Measurements from ENCODE around the gene MAPKAP1.

MAPKAP1 gene

DNA sequence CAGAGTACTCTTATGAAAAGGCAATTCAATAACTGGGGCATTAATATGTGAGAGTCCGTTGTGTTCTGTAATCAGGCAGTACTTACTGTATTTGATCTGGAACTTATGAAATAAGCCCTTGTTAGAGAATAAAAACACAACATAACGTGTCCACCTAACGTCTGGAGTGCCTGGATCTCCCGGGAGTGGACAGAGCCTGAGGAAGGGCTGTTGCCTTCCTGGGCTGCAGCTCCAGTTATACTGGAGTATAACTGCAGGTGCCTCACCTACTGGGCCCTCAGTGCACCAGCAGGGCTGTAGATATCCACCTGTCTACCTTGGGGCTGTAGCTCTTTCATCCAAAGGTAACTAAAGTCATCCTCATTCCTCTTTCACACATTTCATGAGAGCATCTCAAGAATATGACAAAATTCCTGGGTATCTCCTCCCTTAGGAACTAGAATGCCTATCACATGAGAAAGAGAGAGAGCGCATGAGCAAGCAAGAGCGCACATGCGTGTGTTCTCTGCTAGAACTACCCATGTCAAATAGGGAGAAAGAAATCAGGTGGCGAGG lies 245.3 kb downstream of the MAPKAP1 start:
- TF ChIP-seq, protein P1, sequence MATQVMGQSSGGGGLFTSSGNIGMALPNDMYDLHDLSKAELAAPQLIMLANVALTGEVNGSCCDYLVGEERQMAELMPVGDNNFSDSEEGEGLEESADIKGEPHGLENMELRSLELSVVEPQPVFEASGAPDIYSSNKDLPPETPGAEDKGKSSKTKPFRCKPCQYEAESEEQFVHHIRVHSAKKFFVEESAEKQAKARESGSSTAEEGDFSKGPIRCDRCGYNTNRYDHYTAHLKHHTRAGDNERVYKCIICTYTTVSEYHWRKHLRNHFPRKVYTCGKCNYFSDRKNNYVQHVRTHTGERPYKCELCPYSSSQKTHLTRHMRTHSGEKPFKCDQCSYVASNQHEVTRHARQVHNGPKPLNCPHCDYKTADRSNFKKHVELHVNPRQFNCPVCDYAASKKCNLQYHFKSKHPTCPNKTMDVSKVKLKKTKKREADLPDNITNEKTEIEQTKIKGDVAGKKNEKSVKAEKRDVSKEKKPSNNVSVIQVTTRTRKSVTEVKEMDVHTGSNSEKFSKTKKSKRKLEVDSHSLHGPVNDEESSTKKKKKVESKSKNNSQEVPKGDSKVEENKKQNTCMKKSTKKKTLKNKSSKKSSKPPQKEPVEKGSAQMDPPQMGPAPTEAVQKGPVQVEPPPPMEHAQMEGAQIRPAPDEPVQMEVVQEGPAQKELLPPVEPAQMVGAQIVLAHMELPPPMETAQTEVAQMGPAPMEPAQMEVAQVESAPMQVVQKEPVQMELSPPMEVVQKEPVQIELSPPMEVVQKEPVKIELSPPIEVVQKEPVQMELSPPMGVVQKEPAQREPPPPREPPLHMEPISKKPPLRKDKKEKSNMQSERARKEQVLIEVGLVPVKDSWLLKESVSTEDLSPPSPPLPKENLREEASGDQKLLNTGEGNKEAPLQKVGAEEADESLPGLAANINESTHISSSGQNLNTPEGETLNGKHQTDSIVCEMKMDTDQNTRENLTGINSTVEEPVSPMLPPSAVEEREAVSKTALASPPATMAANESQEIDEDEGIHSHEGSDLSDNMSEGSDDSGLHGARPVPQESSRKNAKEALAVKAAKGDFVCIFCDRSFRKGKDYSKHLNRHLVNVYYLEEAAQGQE (IDR thresholded peaks at IDR 0.05; ENCODE audit: insufficient read depth in 1 of 2, low read depth in 2 of 2, low read length in 2 of 2): no peak
- TF ChIP-seq TAF1 (IDR thresholded peaks at IDR 0.05; ENCODE audit: borderline replicate concordance, insufficient read depth, low read length) (no peak), POLR2AphosphoS5 (IDR thresholded peaks at IDR 0.05; ENCODE audit: low read depth, low read length) (no peak), SIN3A (IDR thresholded peaks at IDR 0.05; ENCODE audit: borderline replicate concordance, insufficient read depth, low read length) (no peak), FOXP2 (optimal IDR thresholded peaks at IDR 0.05; ENCODE audit: borderline replicate concordance, extremely low read depth, extremely low read length, insufficient read depth) (no peak)

DNA sequence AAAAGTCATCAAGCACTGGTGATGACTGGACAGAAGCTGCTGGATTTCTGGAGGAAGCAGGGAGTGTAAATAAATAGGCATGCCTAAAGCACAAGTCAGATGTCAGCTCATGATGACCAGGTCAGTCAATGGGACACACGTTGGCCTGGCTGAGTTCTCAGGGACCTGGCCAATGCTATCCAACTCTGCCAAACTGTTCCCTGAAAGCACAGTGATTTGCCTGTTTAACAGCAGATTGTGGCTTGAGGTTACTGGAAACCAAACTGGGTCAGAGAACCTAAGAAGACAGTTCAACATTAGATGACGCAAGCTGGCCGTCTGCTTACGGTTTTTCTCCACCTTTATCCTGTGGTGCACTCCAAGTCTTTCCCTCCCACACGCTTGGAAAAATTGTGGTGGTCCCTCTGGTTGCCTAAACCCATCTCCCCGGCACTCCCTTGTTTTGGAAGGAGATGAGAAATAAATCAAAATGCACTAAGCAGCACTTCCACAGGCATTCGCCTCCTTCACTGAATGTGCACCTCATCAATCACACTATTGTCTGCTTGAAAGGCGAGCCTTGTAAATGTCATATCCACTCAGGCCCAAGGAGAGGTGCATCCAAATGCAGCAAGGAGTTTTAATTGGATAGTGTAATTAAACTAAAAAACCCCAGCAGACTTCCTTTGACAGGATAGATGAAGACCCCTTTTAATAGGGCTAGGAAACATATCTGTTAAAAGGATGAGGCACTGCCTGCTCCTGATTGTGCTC lies 245.9 kb downstream of the MAPKAP1 start:
- TF ChIP-seq FOXP2 (optimal IDR thresholded peaks at IDR 0.05; ENCODE audit: borderline replicate concordance, extremely low read depth, extremely low read length, insufficient read depth) (peak; percentile 40), SIN3A (IDR thresholded peaks at IDR 0.05; ENCODE audit: borderline replicate concordance, insufficient read depth, low read length) (no peak), TAF1 (IDR thresholded peaks at IDR 0.05; ENCODE audit: borderline replicate concordance, insufficient read depth, low read length) (no peak)
- TF ChIP-seq, protein P1 (IDR thresholded peaks at IDR 0.05; ENCODE audit: insufficient read depth in 1 of 2, low read depth in 2 of 2, low read length in 2 of 2): no peak

DNA sequence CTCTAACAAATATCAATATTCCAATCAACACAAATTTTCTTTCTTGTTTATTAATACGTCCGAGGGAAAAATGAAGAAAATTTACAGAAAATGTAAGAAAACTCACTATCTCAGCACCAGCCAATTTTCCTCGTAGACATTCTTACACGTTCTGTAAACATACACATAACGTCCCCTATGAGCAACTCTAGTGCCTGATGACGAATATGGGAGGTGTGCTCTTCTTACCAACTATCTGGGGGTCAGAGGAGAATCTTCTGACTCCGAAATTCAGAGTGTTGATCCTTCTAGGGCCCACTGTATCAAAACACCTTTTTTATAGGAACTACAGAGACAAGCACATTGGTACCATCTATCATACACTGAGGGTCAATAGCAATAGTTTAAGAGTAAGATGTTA lies 246.7 kb downstream of the MAPKAP1 start:
- TF ChIP-seq TAF1 (IDR thresholded peaks at IDR 0.05; ENCODE audit: borderline replicate concordance, insufficient read depth, low read length): no peak
- TF ChIP-seq, protein P1 (IDR thresholded peaks at IDR 0.05; ENCODE audit: insufficient read depth in 1 of 2, low read depth in 2 of 2, low read length in 2 of 2): no peak
- no peak for TF ChIP-seq POLR2AphosphoS5 (IDR thresholded peaks at IDR 0.05; ENCODE audit: low read depth, low read length)
- no peak for TF ChIP-seq FOXP2 (optimal IDR thresholded peaks at IDR 0.05; ENCODE audit: borderline replicate concordance, extremely low read depth, extremely low read length, insufficient read depth)
- no peak for TF ChIP-seq SIN3A (IDR thresholded peaks at IDR 0.05; ENCODE audit: borderline replicate concordance, insufficient read depth, low read length)

DNA sequence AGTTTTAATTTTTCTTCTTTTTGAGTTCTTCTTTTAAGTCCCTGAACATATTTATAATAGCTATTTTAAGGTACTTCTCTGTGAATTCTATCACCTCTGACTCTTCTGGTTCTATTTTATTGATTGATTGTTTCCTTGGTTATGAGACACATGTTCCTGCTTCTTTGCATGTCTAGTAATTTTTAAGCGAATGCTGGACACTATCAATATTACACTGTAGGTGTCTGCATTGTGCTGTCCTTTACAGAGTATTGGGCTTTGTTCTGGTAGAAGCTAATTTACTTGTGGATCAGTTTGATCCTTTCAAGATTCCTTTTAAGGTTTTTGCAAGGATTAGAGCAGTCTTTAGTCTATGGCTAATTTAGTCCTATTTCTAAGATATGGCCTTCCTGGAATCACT lies 249.7 kb downstream of the MAPKAP1 start:
- TF ChIP-seq FOXP2 (optimal IDR thresholded peaks at IDR 0.05; ENCODE audit: borderline replicate concordance, extremely low read depth, extremely low read length, insufficient read depth): no peak
- TF ChIP-seq SIN3A (IDR thresholded peaks at IDR 0.05; ENCODE audit: borderline replicate concordance, insufficient read depth, low read length): no peak
- TF ChIP-seq, protein P1 (IDR thresholded peaks at IDR 0.05; ENCODE audit: insufficient read depth in 1 of 2, low read depth in 2 of 2, low read length in 2 of 2): no peak
- TF ChIP-seq TAF1 (IDR thresholded peaks at IDR 0.05; ENCODE audit: borderline replicate concordance, insufficient read depth, low read length): no peak
- no peak for TF ChIP-seq POLR2AphosphoS5 (IDR thresholded peaks at IDR 0.05; ENCODE audit: low read depth, low read length)
